IMR-90 (cell line): ENCODE results near the gene EFHC2.

Experiments used
- BHLHE40 ChIP-seq: fragments of 150-350 bp; IDR thresholded peaks from 2 replicates; pipeline ENCODE4 v1.6.1; 2016; ENCODE audit warnings: mild to moderate bottlenecking, low read depth, low read length
- CHD1 ChIP-seq: IDR thresholded peaks from 2 replicates; pipeline ENCODE4 v1.6.1; 2012; ENCODE audit warnings: low read depth, low read length, improper control_type of control experiment
- CTCF ChIP-seq: conservative IDR thresholded peaks from 2 replicates; pipeline ENCODE4 v1.5.1; 2012; ENCODE audit warnings: mild to moderate bottlenecking, low read depth, low read length, improper control_type of control experiment
- FOS ChIP-seq: fragments of 150-350 bp; IDR thresholded peaks from 2 replicates; pipeline ENCODE4 v1.6.1; 2016; ENCODE audit warnings: low read depth, low read length
- MAFK ChIP-seq: IDR thresholded peaks from 2 replicates; pipeline ENCODE4 v1.6.1; 2012; ENCODE audit warnings: low read depth, low read length, improper control_type of control experiment
- MAZ ChIP-seq: IDR thresholded peaks from 2 replicates; pipeline ENCODE4 v1.6.1; 2012; ENCODE audit warnings: low read depth, mild to moderate bottlenecking, low read length, improper control_type of control experiment, moderate library complexity, borderline replicate concordance
- MXI1 ChIP-seq: IDR thresholded peaks from 2 replicates; pipeline ENCODE4 v1.6.1; 2012; ENCODE audit warnings: low read depth, mild to moderate bottlenecking, low read length, moderate library complexity, borderline replicate concordance
- NFE2L2 ChIP-seq: fragments of 150-350 bp; IDR thresholded peaks from 2 replicates; pipeline ENCODE4 v1.6.1; 2016; ENCODE audit warnings: low read depth, mild to moderate bottlenecking, low read length
- POLR2A ChIP-seq: IDR thresholded peaks from 2 replicates; pipeline ENCODE4 v1.6.1; 2012; ENCODE audit warnings: mild to moderate bottlenecking, low read depth, low read length
- RAD21 ChIP-seq: IDR thresholded peaks from 2 replicates; pipeline ENCODE4 v1.6.1; 2012; ENCODE audit warnings: low read length, improper control_type of control experiment
- RCOR1 ChIP-seq: IDR thresholded peaks from 2 replicates; pipeline ENCODE4 v1.6.1; 2012; ENCODE audit warnings: mild to moderate bottlenecking, low read length, improper control_type of control experiment; ENCODE audit not compliant: insufficient replicate concordance
- RFX5 ChIP-seq: IDR thresholded peaks from 2 replicates; pipeline ENCODE4 v1.8.0; 2012; ENCODE audit warnings: low read depth, mild to moderate bottlenecking, low read length, moderate library complexity
- SMC3 ChIP-seq: fragments of 150-350 bp; IDR thresholded peaks from 2 replicates; pipeline ENCODE4 v1.6.1; 2016; ENCODE audit warnings: low read depth, mild to moderate bottlenecking, antibody characterized with exemption, low read length, moderate library complexity
- TF ChIP-seq, protein P1 (sequence below): fragments of 150-350 bp; IDR thresholded peaks from 2 replicates; pipeline ENCODE4 v1.6.1; 2017; ENCODE audit warnings: mild to moderate bottlenecking, antibody characterized with exemption, low read length, low read depth

DNA sequence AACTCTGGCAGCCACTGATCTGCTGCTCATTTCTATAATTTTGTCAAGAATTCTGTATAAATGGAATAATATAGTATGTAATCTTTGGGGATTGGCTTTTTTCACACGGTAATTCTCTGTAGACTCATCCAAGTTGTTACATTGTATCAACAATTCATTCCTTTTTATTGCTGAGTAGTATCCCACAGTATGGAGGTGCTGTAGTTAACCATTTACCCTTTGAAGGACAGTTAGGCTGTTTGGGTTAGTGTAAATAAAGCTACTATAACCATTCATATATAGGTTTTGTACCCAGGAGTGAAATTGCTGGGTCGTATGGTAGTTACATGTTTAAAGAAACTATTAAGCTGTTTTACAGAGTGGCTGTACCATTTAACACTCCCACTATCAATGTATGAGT, 213.3 kb downstream of the EFHC2 start:
- no peak for TF ChIP-seq CTCF
- TF ChIP-seq MAZ = no peak
- TF ChIP-seq POLR2A = no peak
- TF ChIP-seq, protein P1, sequence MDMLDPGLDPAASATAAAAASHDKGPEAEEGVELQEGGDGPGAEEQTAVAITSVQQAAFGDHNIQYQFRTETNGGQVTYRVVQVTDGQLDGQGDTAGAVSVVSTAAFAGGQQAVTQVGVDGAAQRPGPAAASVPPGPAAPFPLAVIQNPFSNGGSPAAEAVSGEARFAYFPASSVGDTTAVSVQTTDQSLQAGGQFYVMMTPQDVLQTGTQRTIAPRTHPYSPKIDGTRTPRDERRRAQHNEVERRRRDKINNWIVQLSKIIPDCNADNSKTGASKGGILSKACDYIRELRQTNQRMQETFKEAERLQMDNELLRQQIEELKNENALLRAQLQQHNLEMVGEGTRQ = no peak
- no peak for TF ChIP-seq SMC3
- TF ChIP-seq RAD21 = no peak
- TF ChIP-seq NFE2L2 = no peak
- no peak for TF ChIP-seq MAFK
- no peak for TF ChIP-seq RFX5
- no peak for TF ChIP-seq RCOR1
- TF ChIP-seq CHD1 = no peak
- TF ChIP-seq MXI1 = no peak
- no peak for TF ChIP-seq BHLHE40
- TF ChIP-seq FOS = no peak
